CD8-positive, alpha-beta memory T cell (primary cell): ENCODE results near the gene CT47A1. TPM values are rescaled to one million over a fixed set of nuclear protein-coding genes. Genes with fewer than 3 reads are reported as not detected.
"Not testable (repeated sequence)": the region's sequence is repeated elsewhere in the genome, so short reads cannot be mapped to it uniquely, and the experiment has no call there.

Experiments used
- CTCF ChIA-PET: fragments of 350-600 bp; sonication (Branson Sonifier 250); formaldehyde crosslinking; loops from one replicate; lab custom pipeline; 2021; ENCODE audit warnings: antibody characterized with exemption; lab: Charles Lee
- POLR2A ChIA-PET: fragments of 350-600 bp; sonication (Branson Sonifier 250); formaldehyde crosslinking; loops from one replicate; lab custom pipeline; 2021; ENCODE audit warnings: antibody characterized with exemption; lab: Charles Lee
- DNase-seq, 5 donors: peaks; one replicate each; pipeline versions ENCODE4 v3.0.0 to v3.0.0-alpha.2; 2020 to 2022; ENCODE audit warnings: mixed read lengths in 1 of 5
- H3K27ac ChIP-seq: one replicate; pipeline ENCODE4 v1.7.0; 2013; ENCODE audit warnings: low read depth, mild to moderate bottlenecking, low read length, moderate library complexity
- H3K27me3 ChIP-seq: 2 replicates; pipeline ENCODE4 v1.7.0; 2013; ENCODE audit warnings: low read length, mild to moderate bottlenecking; ENCODE audit not compliant: insufficient read depth, poor library complexity, severe bottlenecking
- H3K36me3 ChIP-seq: 2 replicates; pipeline ENCODE4 v1.7.0; 2013; ENCODE audit warnings: mild to moderate bottlenecking, low read length, moderate library complexity; ENCODE audit not compliant: insufficient read depth
- H3K4me1 ChIP-seq: 2 replicates; pipeline ENCODE4 v1.7.0; 2013; ENCODE audit warnings: mild to moderate bottlenecking, low read length, moderate library complexity; ENCODE audit not compliant: insufficient read depth
- H3K4me3 ChIP-seq: 2 replicates; pipeline ENCODE4 v1.7.0; 2013; ENCODE audit warnings: mild to moderate bottlenecking, low read length
- H3K9me3 ChIP-seq: 2 replicates; pipeline ENCODE4 v1.7.0; 2013; ENCODE audit warnings: mild to moderate bottlenecking, low read length
- H3K27ac Mint-ChIP-seq, 8 donors: one replicate each; pipeline ENCODE4 v1.8.0; 2020 to 2021; ENCODE audit warnings: mixed read lengths in 8 of 8, mild to moderate bottlenecking in 6 of 8, inconsistent platforms in 3 of 8, moderate library complexity in 3 of 8
- H3K27me3 Mint-ChIP-seq, 2 donors: one replicate each; pipeline ENCODE4 v1.8.0; 2020 to 2021; ENCODE audit warnings: mixed read lengths in 2 of 2, mild to moderate bottlenecking in 1 of 2, moderate library complexity in 1 of 2
- H3K36me3 Mint-ChIP-seq, 3 donors: one replicate each; pipeline ENCODE4 v1.8.0; 2020 to 2021; ENCODE audit warnings: mixed read lengths in 3 of 3, inconsistent platforms in 1 of 3, mild to moderate bottlenecking in 1 of 3
- H3K4me1 Mint-ChIP-seq, 3 donors: one replicate each; pipeline ENCODE4 v1.8.0; 2020 to 2021; ENCODE audit warnings: mixed read lengths in 3 of 3, inconsistent platforms in 1 of 3, mild to moderate bottlenecking in 1 of 3
- H3K4me3 Mint-ChIP-seq, 7 donors: one replicate each; pipeline ENCODE4 v1.8.0; 2020 to 2021; ENCODE audit warnings: mixed read lengths in 7 of 7, mild to moderate bottlenecking in 6 of 7, moderate library complexity in 4 of 7, inconsistent platforms in 2 of 7
- H3K9me3 Mint-ChIP-seq, 5 donors: one replicate each; pipeline ENCODE4 v1.8.0; 2020 to 2022; ENCODE audit warnings: mixed read lengths in 5 of 5, mild to moderate bottlenecking in 3 of 5, moderate library complexity in 2 of 5, inconsistent platforms in 1 of 5
- polyA plus RNA-seq: library from polyadenylated mRNA; unstranded; fragments of 300-500 nt; fragmentation: Illumina TruSeq; gene quantifications from one replicate; pipeline ENCODE4 v1.2.3, GENCODE V29; 2021
- total RNA-seq, 2 experiments: library from RNA; stranded (reverse); gene quantifications; one replicate each; pipeline ENCODE4 v1.2.3, GENCODE V29; 2021

The CT47A1 gene
- total RNA-seq (not detected), polyA plus RNA-seq (not detected)

DNA sequence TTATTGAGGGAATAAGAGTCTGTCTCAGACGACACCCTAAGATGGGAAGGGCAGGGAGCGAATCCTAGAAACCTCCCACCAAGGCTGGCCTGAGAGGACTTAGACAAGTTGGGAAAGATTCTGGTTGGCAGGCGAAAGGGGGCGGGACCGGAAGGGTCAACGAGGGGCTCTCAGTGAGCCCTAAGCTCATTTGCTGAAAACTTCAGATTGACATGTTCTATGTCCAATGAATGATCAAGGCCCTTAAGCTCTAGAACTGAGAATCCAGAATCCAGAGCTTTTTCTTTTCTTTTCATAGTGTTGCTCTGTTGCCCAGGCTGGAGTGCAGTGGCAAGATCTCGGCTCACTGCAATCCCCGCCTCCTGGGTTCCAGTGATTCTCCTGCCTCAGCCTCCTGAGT, at the start of gene CT47A1:
CT47A1 (minus strand) TSS at position 101 of the 400 bp plus-strand sequence. CDS start 231 bp downstream, outside the sequence.
- H3K27me3 Mint-ChIP-seq, H3K4me3 ChIP-seq, H3K27me3 ChIP-seq, H3K9me3 ChIP-seq, H3K36me3 ChIP-seq, POLR2A ChIA-PET, H3K4me1 Mint-ChIP-seq, H3K36me3 Mint-ChIP-seq, H3K27ac Mint-ChIP-seq, CTCF ChIA-PET, H3K4me3 Mint-ChIP-seq, DNase-seq, H3K9me3 Mint-ChIP-seq, H3K27ac ChIP-seq, H3K4me1 ChIP-seq: not testable (repeated sequence)

DNA sequence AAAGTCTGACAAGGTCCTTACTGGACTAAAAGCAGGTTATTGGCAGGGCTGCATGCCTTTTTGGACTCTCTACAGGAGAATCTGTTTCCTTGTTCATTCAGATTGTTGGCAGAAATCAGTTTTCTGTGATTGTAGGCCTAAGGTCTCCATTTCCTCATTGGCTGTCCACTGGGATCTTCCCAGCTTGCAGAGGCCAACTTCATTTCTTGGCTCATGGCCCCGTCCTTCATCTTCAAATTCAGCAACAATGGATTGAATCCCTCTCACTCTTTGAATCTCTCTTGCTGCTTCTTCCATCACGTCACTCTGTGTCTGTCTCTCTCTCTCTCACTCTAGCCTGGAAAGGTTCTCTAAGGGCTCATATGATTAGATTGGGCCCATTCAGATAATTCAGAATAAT, 47.0 kb upstream of the CT47A1 start:
- no peak for DNase-seq
- Histone ChIP-seq H3K27me3 (no peaks in the 10 kb centered on the region), H3K4me1 (no peaks in the 10 kb centered on the region), H3K4me3 (no peak overlapping the region), H3K36me3 (no peaks in the 10 kb centered on the region), H3K9me3 (no peaks in the 10 kb centered on the region), H3K27ac (no peak overlapping the region)
- Mint-ChIP-seq H3K4me3 (no peak overlapping the region), H3K27ac (no peak overlapping the region), H3K27me3 (peaks cover 0 to 2% of the 10 kb centered on the region in 2 donors), H3K36me3 (no peaks in the 10 kb centered on the region), H3K4me1 (no peaks in the 10 kb centered on the region), H3K9me3 (peaks cover 0 to 2% (median 0%) of the 10 kb centered on the region in 5 donors)
- POLR2A ChIA-PET = no interaction called here
- CTCF ChIA-PET = no interaction called here

- Histone ChIP-seq H3K27me3 (no peaks in the 10 kb centered on the region), H3K4me1 (no peaks in the 10 kb centered on the region), H3K36me3 (no peaks in the 10 kb centered on the region), H3K9me3 (no peaks in the 10 kb centered on the region), H3K4me3 (no peak overlapping the region), H3K27ac (no peak overlapping the region)
- ChIA-PET POLR2A (no interaction called here), CTCF (no interaction called here)
- peaks cover 0 to 2% (median 0%) of the 10 kb centered on the region in 5 donors for H3K9me3 Mint-ChIP-seq
- no peaks in the 10 kb centered on the region for H3K4me1 Mint-ChIP-seq
- H3K36me3 Mint-ChIP-seq = no peaks in the 10 kb centered on the region
- H3K27me3 Mint-ChIP-seq = peaks cover 0 to 1% of the 10 kb centered on the region in 2 donors
- no peak overlapping the region for H3K4me3 Mint-ChIP-seq
- DNase-seq = no peak
- H3K27ac Mint-ChIP-seq = no peak overlapping the region
These were observed 44.5 kb upstream of the CT47A1 start for GRCh38 chrX:121030083-121030482.

DNA sequence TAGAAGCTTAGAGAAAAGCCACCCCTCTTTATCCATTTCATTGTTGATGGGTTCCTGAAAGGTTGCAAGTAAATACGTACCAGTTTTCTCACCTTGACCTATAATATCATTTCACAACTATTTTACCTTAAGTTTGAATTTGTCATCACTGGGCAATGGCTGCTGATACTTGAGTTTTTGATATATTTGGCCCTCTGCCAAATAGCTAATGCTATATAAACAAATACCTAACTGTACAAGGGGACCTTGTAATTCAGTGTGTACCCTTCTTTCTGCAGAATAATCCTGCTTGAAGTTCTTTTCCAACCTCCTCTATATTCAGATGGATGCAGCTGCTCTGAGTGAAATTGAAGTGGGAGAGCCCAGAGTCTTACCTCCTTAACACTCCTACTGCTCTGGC, 42.9 kb upstream of the CT47A1 start:
- Histone ChIP-seq H3K4me1 (no peaks in the 10 kb centered on the region), H3K27me3 (no peaks in the 10 kb centered on the region), H3K4me3 (no peak overlapping the region), H3K36me3 (no peaks in the 10 kb centered on the region), H3K9me3 (no peaks in the 10 kb centered on the region), H3K27ac (no peak overlapping the region)
- H3K27ac Mint-ChIP-seq = no peak overlapping the region
- no peaks in the 10 kb centered on the region for H3K36me3 Mint-ChIP-seq
- H3K27me3 Mint-ChIP-seq = peaks cover 0 to 1% of the 10 kb centered on the region in 2 donors
- DNase-seq = no peak
- H3K4me1 Mint-ChIP-seq = no peaks in the 10 kb centered on the region
- CTCF ChIA-PET = no interaction called here
- POLR2A ChIA-PET = no interaction called here
- no peak overlapping the region for H3K4me3 Mint-ChIP-seq
- peaks cover 0 to 2% (median 0%) of the 10 kb centered on the region in 5 donors for H3K9me3 Mint-ChIP-seq

DNA sequence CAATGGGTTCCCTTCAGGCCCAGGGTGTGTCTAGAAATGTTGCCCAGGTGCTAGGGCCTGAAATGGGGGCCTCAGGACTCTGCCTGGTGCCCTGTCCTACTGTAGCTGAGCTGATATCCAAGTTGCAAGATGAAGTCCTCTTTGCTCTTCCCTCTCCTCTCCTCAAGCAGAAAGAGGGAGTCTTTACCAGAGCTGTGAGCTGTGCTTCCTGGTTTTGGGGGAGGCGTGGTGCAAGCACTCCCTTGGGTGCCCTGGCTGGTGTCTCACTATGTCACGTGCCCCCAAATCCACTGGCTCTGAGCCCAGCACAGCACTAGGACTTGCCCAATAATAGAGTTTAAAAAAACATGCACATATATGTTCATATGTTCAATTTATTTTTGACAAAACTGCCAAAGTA, 29.3 kb upstream of the CT47A1 start:
- POLR2A ChIA-PET = no interaction called here
- Histone ChIP-seq H3K27ac (no peak overlapping the region), H3K27me3 (no peaks in the 10 kb centered on the region), H3K9me3 (no peaks in the 10 kb centered on the region), H3K36me3 (no peaks in the 10 kb centered on the region), H3K4me3 (no peak overlapping the region), H3K4me1 (no peaks in the 10 kb centered on the region)
- Mint-ChIP-seq H3K9me3 (no peaks in the 10 kb centered on the region), H3K27me3 (peaks cover 0 to 4% of the 10 kb centered on the region in 2 donors), H3K36me3 (no peaks in the 10 kb centered on the region), H3K27ac (no peak overlapping the region), H3K4me3 (no peak overlapping the region), H3K4me1 (no peaks in the 10 kb centered on the region)
- DNase-seq = no peak
- CTCF ChIA-PET = no interaction called here

DNA sequence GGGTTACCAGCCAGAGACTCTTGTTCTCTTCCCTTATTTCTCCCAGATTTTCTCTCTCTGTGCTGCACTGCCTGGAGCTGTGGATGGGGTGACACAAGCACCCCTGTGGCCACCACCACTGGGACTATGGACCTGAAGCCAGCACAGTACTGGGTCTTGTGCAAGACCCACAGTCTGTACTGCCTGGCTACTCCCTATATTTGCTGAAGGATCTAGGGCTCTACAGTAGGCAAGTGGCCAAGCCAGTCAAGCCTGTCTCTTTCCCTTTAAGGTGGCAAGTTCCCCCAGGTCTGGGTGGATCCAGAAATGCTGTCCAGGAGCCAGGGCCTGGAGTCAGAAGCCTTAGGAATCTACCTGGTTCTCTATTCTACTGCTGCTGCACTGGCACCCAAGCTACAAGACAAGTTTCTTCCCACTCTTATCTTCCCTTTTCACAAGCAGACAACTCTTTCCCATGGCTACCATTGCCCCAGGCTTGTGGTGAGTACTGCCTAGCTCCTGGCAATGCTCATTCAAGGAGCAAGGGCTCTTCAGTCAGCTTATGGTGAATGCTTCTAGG, 28.4 kb upstream of the CT47A1 start:
- POLR2A ChIA-PET = no interaction called here
- H3K9me3 Mint-ChIP-seq = no peaks in the 10 kb centered on the region
- H3K4me3 Mint-ChIP-seq = no peak overlapping the region
- peaks cover 0 to 4% of the 10 kb centered on the region in 2 donors for H3K27me3 Mint-ChIP-seq
- H3K36me3 Mint-ChIP-seq = no peaks in the 10 kb centered on the region
- H3K27ac Mint-ChIP-seq = no peak overlapping the region
- Histone ChIP-seq H3K9me3 (no peaks in the 10 kb centered on the region), H3K4me3 (no peak overlapping the region), H3K27ac (no peak overlapping the region), H3K4me1 (no peaks in the 10 kb centered on the region), H3K27me3 (no peaks in the 10 kb centered on the region), H3K36me3 (no peaks in the 10 kb centered on the region)
- DNase-seq = no peak
- no peaks in the 10 kb centered on the region for H3K4me1 Mint-ChIP-seq
- CTCF ChIA-PET = no interaction called here

DNA sequence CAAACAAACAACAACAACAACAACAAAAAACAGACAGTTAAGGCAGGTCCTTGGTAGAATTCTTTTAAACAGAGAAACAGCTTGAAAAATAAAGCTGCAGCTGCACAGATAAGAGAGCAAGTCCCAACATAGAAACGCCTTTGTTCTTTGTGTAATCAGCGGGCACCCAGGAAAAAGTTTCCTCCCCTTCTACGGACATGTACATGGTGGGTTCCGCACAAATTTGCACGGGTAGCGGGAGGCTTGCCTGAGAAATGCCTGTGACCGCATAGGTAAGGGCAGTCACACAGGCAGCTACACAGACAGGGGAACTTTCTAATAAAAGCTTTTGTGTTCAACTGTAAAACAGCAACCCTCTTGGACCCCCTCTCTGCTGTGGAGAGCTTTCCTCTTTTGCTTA, 25.7 kb upstream of the CT47A1 start:
- Mint-ChIP-seq H3K4me3 (no peak overlapping the region), H3K27me3 (peaks cover 0 to 5% of the 10 kb centered on the region in 2 donors), H3K4me1 (no peaks in the 10 kb centered on the region), H3K36me3 (no peaks in the 10 kb centered on the region), H3K27ac (no peak overlapping the region), H3K9me3 (peaks cover 0 to 3% (median 0%) of the 10 kb centered on the region in 5 donors)
- no peaks in the 10 kb centered on the region for H3K27me3 ChIP-seq
- no peaks in the 10 kb centered on the region for H3K4me1 ChIP-seq
- no peaks in the 10 kb centered on the region for H3K9me3 ChIP-seq
- H3K36me3 ChIP-seq = no peaks in the 10 kb centered on the region
- no peak for DNase-seq
- CTCF ChIA-PET = no interaction called here
- POLR2A ChIA-PET = no interaction called here
- H3K4me3 ChIP-seq = no peak overlapping the region
- no peak overlapping the region for H3K27ac ChIP-seq

DNA sequence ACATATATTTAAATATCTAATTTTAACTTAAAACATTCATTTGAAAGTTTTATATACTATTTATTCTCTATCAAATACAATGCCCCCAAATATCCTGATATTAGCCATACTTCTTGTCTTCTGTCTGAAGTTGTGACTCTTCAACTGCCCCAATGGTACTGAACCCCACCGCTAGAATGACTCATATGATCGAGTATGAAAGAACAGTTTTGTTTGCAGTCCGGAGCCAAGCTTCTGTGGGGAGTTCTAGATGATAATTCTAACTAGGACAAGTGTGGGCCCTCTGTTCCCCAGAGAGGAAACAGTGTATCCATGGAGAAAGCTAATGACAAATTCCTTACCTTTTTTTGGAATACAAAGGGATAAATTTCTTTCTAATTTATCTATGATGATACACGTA, 24.7 kb upstream of the CT47A1 start:
- CTCF ChIA-PET = no interaction called here
- H3K36me3 ChIP-seq = no peaks in the 10 kb centered on the region
- no peaks in the 10 kb centered on the region for H3K9me3 ChIP-seq
- H3K27ac Mint-ChIP-seq = no peak overlapping the region
- H3K4me3 ChIP-seq = no peak overlapping the region
- H3K27me3 Mint-ChIP-seq = peaks cover 0 to 5% of the 10 kb centered on the region in 2 donors
- H3K27ac ChIP-seq = no peak overlapping the region
- H3K9me3 Mint-ChIP-seq = peaks cover 0 to 3% (median 0%) of the 10 kb centered on the region in 5 donors
- no peak for DNase-seq
- no peaks in the 10 kb centered on the region for H3K27me3 ChIP-seq
- no peaks in the 10 kb centered on the region for H3K36me3 Mint-ChIP-seq
- H3K4me1 ChIP-seq = no peaks in the 10 kb centered on the region
- POLR2A ChIA-PET = no interaction called here
- no peak overlapping the region for H3K4me3 Mint-ChIP-seq
- no peaks in the 10 kb centered on the region for H3K4me1 Mint-ChIP-seq
